HG03571 (cell line): ENCODE measurements around the gene INPP5A.

Source experiments
- ATAC-seq: cut with Tn5 transposase; IDR thresholded peaks from one replicate; pipeline ENCODE4 v1.9.1; 2021; ENCODE audit not compliant: unreplicated experiment

Gene INPP5A

DNA sequence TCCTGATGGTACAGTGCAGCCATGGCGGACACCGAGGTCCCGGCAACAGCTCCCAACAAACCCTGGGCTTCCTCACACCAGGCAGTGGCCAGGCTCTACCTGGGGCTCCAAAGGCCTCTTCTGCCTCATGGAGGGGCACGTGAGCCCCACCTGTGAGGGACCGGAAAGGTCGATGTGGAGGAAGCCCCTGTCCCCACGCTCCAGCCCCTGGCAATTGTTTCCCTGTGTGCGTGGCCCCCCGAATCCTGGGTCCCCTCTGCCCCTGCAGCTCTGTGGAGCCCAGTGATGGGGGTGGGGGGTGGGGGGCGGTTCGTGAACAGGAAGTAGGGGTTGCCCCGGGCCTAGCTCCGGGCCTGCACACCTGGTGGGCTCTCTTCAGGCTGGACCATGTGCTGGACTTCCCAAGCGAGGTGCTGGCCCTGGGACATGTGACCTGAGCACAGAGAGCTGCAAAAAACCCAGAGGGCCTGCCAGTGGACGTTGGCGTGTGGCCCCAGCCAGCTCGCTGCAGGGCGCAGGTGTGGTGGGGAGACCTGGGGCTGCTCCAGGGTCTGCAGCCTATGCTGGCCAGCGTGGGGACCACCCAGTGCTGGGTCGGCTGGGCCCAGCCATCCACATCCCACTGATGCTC, 72.6 kb downstream of the INPP5A start:
- ATAC-seq = no peak

DNA sequence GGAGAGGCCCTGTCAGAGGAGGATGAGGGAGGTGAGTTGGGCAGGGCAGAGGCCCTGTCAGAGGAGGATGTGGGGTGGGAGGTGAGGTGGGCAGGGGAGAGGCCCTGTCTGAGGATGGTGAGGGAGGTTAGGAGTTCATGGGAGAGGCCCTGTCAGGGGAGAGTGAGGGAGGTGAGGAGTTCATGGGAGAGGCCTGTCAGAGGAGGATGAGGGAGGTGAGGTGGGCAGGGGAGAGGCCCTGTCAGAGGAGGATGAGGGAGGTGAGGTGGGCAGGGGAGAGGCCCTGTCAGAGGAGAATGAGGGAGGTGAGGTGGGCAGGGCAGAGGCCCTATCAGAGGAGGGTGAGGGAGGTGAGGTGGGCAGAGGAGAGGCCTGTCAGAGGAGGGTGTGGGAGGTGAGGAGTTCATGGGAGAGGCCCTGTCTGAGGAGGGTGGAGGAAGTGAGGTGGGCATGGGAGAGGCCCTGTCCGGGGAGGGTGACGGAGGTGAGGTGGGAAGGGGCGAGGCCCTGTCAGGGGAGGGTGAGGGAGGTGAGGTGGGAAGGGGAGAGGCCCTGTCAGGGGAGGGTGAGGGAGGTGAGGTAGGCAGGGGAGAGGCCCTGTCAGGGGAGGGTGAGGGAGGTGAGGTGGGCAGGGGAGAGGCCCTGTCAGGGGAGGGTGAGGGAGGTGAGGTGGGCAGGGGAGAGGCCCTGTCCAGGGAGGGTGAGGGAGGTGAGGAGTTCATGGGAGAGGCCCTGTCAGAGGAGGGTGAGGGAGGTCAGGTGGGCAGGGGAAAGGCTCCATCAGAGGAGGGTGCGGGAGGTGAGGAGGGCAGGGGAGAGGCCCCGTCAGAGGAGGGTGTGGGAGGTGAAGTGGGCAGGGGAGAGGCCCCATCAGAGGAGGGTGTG, 73.7 kb downstream of the INPP5A start:
- no peak for ATAC-seq

DNA sequence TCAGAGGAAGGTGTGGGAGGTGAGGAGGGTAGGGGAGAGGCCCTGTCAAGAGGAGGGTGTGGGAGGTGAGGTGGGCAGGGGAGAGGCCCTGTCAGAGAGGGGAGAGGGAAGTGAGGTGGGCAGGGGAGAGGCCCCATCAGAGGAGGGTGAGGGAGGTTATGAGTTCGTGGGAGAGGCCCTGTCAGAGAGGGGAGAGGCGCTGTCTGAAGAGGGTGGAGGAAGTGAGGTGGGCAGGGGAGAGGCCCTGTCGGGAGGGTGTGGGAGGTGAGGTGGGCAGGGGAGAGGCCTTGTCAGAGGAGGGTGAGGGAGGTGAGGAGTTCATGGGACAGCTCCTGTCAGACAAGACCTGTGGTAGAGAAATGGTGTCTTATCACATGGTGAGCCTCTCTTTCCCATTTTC, 74.4 kb downstream of the INPP5A start:
- no peak for ATAC-seq

DNA sequence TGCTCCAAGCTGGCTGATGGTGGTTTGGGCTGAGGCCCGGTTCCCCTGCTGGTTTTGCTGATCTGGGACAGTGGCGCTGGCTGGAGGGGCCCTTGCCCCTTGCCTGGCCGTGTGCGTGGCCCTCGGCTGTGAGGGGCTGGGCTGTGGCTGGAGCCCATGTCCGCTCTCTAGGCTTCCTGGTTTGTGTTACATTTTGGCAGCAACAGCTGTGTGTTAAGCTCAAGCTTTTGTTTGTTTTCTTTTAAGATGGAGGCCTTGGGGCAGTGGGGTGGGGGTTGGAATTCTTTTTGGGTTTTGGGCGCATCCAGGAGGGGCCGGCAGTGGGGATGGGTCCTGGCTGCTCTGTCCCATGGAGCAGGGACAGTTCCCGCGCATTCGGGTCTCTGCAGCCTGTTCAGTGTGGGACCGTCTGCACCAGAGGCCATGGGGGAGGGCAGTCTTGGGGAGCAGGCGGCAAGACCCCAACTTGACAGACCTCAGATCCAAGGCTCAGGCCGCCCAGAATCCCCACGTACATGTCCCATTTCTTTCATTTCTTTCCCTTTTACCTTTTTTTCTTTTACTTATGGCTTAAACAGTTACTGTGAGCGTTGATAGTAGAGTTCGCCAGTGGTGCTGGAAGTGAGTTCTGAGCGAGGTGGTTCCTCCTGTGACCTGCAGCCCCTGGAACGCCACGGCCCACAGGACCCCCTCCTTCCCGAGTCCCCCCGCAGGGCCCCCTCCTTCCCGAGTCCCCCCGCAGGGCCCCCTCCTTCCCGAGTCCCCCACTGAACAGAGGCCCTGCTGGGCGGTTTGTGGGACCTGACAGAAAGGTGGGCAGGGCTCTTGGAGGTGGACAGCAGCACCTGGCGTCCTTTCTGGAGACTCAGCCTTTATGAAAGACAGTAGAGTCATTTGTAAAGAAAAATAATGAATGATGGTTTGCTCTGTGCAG, 75.3 kb downstream of the INPP5A start:
- ATAC-seq = no peak

DNA sequence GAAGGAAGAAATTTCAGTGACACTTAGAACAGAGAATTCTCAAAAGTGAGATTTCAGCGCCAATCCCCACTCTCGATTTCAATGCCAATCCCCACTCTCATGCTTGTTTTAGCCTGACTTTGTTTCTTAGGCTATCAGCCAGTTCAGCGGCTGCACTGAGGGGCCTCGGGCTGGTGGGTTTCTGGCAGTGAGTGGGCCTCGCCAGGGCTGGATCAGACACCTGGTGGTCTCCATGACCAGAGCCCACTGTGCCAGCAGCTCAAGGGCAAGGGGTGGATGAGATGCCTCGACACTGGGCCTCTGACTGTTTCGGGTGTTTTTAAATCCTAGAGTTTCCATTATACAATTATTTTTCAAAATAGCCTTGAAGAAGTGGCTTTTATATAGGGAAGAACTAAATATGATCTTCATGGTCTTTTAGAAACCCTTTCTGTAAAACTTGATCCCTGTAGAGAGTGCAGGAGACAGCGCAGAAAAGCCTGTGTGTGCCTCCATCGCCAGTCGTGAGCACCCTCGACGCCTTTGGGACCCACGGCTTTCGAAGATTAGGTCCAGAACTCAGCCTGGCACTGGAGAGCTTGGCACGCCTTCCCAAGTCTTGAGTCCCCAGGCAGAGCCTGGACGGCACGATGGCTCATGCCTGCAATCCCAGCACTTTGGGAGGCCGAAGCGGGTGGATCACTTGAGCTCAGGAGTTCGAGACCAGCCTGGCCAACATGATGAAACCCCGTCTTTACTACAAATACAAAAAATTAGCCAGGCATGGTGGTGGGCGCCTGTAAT, 76.2 kb downstream of the INPP5A start:
- no peak for ATAC-seq

DNA sequence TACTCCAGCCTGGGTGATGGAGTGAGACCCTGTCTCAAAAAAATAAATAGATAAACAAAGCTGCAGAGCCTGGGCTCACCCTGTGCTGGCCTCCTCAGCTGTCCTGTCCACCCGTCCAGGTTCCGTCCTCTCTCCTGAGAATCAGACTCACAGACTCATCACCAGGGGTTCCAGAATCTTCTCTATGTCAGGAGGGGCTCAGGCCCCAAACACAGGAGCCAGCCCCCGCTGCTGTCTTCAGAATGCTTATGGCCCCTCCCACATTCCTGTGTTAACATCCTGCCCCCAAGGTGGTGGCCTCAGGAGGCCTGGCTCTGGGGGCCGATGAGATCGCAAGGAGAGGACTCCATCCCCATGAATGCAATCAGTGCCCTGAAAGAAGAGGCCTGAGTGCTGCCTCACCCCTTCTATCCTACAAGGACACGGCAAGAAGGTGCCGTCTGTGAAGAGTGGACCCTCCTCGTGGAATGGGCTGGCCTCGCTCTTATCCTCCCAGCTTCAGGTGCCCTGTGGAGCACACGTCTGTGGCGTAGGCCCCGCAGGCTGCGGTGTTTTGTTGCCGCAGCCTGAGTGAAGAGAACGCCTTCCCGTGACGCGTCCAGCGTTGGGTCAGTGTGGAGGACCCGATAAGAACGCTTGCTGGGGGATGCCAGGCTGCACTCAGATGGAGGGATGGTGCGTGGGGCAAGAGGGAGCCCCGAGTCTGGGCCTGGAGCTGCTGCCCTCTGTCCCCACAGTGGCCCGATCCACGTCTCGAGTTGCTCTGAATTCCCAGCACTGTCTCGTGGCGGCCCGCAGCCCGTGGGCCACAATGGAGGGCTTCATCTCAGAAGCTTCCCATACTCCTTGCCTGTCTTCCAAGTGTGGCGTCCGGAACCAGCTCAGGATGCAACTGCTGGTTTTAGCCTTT, 77.1 kb downstream of the INPP5A start:
- ATAC-seq = no peak

DNA sequence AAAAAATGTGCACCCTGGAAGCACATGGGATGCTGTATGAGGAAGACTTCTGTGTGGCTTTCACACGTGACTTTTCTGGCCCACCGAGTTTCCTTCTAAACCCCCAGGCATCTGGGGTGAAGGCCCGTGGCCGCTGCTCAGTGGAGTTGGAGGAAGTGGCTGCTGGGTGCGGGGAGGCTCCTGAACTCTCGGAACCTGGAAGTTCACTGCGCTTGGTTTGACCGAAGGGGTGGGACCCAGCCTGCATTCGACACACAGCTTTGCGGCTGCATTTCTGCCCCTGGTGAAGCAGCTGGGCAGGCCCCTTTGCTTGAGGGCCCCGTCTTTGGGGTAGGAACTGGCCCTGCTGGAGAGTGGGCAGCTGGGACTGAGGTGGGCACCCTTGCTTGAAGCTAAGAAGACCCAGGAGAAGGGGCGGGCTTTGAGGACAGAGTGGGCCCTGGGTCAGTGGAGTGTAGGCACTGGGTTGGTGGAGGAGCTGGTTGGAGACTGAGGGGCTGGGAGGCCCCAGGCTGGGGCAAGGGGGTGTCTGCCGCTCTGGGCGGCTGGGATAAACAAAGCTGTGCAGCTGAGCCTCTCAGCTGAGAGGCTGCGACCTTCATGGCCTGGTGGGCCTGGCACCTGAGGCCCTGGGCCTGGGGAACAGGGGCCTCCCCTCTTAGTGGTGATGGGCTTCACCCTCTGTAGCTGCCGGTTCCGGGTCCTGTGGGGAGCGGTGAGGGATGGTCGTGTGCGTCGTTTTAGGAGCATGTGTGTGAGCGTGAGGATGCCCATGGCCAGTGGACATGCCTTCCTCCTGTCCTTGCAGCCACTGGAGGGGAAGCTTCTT, 78.0 kb downstream of the INPP5A start:
- no peak for ATAC-seq

DNA sequence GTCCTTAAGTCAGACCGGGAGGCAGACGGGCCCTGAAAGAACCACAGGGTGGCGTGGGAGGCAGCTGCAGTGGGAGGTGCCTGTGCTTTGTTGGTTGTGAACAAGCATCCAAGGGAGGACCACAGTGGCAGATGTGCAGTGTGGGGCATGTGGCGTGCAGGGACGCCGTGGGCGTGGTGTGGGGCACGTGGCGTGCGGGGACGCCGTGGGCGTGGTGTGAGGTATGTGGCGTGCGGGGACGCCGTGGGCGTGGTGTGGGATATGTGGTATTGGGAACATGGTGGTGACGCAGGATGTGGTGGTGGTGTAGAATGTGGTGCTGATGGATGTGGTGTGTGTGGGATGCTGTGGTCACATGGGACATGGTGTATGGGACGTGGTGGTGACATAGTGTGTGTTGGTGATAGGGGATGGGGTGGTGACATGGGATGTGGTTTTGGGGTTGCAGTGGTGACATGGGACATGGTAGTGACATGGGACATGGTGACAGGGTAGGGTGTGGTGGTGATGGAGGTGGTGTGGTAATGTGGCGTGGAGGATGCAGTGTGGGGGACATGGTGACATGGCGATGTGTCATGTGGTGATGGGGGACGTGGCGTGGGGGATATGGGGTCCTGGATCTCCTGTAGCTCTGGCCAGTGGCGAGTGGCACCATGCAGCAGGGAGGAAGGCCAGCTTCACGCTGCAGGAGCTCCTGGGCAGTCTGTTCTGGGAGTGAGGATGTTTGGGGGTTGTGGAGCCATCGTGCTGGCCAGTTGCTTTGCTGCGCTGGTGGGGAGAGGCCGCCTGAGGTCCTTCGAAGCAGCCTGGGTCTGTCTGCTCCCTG, 78.8 kb downstream of the INPP5A start:
- ATAC-seq = no peak

DNA sequence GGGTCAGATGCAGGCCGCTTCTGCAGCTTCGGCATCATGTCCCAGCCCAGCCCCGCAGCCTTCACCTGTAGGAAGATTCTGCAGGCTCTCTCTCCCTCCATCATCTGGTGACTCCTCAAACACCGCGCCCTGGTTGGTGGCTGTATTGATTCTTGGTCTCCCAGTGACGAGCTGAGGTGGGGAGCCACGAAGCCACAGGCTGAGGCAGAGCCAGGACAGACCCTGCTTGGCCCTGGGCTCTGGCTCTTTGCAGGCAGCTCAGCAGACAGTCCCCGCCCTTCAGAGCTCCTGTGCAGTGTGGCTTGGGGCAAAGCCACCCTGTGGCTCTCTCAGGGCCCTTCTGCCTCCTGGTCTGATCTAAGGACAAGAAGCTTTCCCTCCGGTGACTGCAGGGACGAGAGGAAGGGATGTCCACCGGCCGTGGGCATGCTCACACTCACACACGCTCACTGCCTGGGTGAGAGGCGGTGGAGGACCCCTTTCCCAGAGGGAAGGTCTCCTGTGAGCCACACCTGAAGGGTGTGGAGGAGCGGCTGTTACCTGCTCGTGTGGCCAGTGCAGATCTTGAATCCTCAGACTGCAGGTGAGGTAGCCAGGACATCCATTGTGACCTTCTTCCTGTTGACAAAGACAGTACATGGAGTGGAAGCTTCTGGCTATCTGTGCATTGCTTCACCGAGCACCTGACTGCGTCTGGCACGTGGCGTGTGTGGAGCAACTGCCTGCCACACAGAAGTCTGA, 79.6 kb downstream of the INPP5A start:
- no peak for ATAC-seq

DNA sequence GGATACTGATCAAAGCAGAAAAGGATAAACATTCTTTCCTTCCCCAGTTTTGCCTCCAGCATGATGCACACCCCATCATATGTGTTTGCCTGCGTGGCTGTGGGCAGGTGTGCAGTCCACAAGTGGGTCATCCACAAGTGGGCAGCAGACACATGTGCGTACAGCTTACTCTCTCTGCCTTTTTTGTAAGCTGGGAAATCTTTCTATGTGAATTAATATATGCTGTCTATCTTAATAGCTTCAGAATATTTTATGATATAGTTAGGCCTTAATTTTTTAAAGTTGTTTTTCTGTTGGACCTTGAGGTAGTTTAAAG, 80.1 kb downstream of the INPP5A start:
- ATAC-seq = no peak

DNA sequence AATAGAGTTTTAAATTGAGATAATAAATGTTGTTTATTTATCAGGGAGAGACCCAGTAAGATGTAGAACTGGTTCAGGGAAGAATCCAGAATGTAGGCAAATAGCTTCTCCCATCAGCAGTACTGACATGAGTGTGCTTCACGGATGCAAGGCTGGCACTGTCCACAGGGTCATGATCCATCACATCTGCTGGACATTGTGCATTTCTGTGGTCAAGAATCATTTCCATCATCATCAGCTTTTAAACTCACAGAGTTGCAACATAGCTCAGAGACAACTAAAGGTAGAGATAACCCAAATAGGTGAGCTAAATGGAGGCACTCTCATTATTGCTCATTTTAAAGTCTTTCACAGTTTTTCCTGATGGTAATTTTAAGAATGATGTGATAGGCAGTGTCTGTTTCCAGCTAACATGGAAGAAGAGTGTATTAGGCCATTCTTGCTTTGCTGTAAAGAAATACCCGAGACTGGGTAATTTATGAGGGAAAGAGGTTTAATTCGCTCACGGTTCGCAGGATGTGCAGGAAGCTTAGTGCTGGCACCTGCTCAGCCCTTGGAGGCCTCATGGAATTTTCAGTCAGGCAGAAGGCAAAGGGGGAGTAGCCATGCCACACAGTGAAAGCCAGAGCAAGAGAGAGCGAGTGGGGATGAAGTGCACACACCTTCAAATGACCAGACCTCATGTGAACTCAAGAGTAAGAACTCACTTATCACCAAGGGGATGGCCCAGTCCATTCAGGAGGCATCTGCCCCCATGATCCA, 80.8 kb downstream of the INPP5A start:
- ATAC-seq = no peak

DNA sequence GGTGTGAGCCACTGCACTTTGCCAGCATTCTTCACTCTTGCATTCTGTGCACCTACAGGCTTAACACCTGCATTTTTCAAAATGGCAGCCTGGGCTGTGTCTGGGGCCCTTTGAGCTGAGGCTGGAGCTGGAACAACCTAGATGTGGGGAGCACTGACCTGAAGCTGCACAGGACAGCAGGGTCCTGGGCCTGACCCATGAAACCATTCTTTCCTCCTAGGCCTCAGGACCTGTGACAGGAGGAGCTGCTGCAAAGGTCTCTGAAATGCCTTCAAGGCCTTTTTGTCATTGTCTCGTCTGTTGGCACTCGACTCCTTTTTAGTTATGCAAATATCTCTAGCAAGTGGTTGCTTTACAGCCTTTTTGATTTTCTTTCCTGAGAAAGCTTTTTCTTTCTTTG, 82.3 kb downstream of the INPP5A start:
- ATAC-seq = no peak

DNA sequence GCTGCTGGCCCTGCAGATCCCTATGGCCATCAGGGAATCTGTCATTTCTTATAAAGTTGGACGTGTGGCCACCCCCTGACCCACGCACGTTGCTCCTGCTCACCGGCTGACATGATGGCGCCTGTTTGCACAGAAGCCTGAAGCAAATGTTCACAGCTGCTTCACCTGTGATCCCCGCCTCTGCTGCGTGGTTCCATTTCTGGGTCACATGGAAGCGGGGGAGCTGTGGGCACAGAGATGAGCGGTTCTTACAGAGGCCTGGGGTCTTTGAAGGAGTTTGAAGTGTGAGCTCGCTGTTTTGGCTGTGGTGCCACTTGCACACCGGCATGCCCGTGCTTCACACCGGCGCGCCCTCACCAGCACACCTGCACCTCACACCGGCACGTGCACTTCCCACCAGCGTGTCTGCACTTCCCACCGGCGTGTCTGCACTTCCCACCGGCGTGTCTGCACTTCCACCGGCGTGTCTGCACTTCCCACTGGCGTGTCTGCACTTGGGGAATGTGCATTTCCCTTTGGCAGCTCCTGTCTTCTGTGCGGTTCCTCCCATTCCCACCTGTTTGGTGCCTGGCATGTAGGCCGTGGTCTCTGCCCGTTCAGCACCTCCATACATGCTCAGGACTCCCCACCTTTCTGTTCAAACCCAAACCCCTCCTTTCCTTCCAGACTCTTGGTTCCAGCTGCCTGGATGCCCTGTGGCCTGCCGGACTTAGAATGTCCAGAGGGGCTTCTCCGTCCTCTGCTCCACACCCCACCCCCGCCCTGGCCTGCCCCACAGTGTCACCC, 86.7 kb downstream of the INPP5A start:
- no peak for ATAC-seq

DNA sequence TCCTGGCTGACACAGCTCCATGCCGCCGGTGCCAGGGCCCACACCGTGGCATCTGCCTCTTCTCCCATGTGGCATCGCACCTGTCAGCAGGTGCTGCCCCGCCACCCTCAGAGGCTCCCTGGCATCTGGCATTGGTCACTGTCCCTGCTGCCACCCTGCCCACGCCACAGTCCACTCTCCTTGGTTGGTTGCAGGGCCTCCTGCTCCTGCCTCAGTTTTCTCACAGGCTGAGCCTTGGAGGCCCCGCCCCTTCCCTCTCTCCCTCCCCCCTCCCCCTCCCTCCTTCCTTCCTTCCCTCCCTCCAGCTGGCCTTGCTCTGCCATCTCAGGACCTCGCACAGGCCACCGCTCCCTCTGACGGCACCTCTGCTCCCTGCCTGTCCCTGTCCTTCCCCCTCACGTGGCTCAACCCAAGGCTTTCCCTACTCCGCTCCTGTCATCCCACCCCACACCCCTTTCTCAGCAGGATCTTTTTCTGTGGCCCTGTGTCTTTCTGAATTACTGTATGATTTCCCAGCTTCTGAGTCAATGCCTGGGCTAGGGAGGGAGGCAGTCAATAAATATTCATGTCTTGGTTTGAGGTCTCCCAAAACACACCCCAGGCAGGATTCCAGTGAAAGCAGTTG, 87.4 kb downstream of the INPP5A start:
- ATAC-seq = no peak

DNA sequence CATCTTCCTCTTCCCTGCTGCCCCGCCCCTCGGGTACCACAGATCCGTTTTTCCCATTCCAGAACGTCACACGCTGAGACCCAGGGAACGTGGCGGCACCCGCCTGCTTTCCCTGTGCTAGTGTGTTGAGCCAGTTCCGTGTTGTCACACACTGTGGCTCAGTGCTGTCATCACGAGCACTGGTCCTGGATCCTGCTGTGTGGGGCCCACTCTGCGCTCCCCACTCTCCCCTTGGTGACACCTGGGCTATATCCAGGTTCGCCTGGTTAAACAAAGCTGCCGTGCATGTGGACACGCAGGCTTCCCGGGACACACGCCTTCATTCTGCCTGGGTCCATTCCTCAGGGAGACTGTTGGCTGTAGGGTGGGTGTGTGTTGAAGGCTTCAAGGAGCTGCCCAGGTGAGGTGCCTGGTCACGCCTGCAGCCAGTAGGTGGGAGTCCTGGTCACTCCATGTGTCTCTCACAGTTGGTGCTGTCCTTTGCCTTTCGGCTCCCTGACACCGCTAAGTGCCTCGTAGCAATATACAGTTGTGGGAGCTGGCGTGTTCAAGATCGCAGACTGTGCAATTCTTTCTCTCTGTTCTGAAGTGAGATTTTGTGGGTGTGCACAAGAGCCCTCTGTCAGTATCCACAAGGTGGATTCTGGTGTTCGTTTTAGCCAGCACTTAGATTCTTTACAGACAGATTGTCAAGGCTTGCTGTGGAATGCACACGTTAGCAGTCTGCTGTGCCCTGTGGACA, 88.6 kb downstream of the INPP5A start:
- no peak for ATAC-seq
